Measurements from ENCODE around the gene RTN4RL1.

RTN4RL1 gene

GRCh38 chr17:2050300-2051060 lies 25.3 kb upstream of the RTN4RL1 start:
- CTCF ChIA-PET, result interaction anchor here (0.6 to 1.9 kb wide), 4 partner anchors 26 to 194 kb away, joined by 3 to 5 read pairs (median 3); partner anchors contain the start of gene RTN4RL1
- Histone ChIP-seq H3K9me3 (ENCODE audit: control insufficient read depth, insufficient read depth, low read depth, low read length) (no peaks in the 10 kb centered on the region), H3K4me3 (ENCODE audit: low read depth, low read length) (peak overlapping the region; percentile 35), H3K4me1 (ENCODE audit: control insufficient read depth, insufficient read depth, low read length) (peaks cover 10% of the 10 kb centered on the region), H3K27ac (ENCODE audit: extremely low read depth, low read depth, low read length) (no peak overlapping the region; the same call in 1 of the 2 replicates), H3K36me3 (ENCODE audit: control insufficient read depth in 2 of 2, insufficient read depth in 1 of 2, low read length in 2 of 2) (no peaks in the 10 kb centered on the region; a peak in 1 of 3 replicates)
- POLR2A ChIA-PET, result interaction anchor here (1.0 kb wide), 1 partner anchor 334 kb away, joined by 3 read pairs; no protein-coding TSS in a partner anchor
- TF ChIP-seq ZNF558 (tag by site-specific recombination; IDR thresholded peaks at IDR 0.05) (no peak), ZNF704 (tag by site-specific recombination; IDR thresholded peaks at IDR 0.05) (no peak), ZNF175 (tag by site-specific recombination; IDR thresholded peaks at IDR 0.05) (no peak), GLIS1 (tag by site-specific recombination; IDR thresholded peaks at IDR 0.05) (peak; percentile 61), ZNF146 (tag by site-specific recombination; IDR thresholded peaks at IDR 0.05) (no peak), SCRT2 (tag by site-specific recombination; IDR thresholded peaks at IDR 0.05) (no peak), KLF8 (tag by site-specific recombination; IDR thresholded peaks at IDR 0.05) (peak; percentile 61; the same call in 1 of the 2 replicates), ZNF148 (tag by site-specific recombination; IDR thresholded peaks at IDR 0.05; ENCODE audit: borderline replicate concordance) (no peak), ZBTB10 (tag by site-specific recombination; IDR thresholded peaks at IDR 0.05) (0 out of 2 replicates have a peak, but pooled peaks have one; percentile 51), ZSCAN5A (tag by site-specific recombination; IDR thresholded peaks at IDR 0.05) (no peak), ZFHX2 (tag by site-specific recombination; conservative IDR thresholded peaks at IDR 0.05) (peak; percentile 93), BCL6B (tag by site-specific recombination; IDR thresholded peaks at IDR 0.05) (no peak), HOXC10 (CRISPR knock-in tag; IDR thresholded peaks at IDR 0.05) (no peak), PATZ1 (tag by site-specific recombination; IDR thresholded peaks at IDR 0.05) (peak; percentile 88), ZBTB6 (tag by site-specific recombination; IDR thresholded peaks at IDR 0.05) (no peak), ZNF423 (tag by site-specific recombination; IDR thresholded peaks at IDR 0.05) (peak; percentile 58; the same call in 1 of the 2 replicates), ZBTB26 (tag by site-specific recombination; optimal IDR thresholded peaks at IDR 0.05) (peak; percentile 50), ZNF670 (tag by site-specific recombination; IDR thresholded peaks at IDR 0.05; ENCODE audit: low read depth) (no peak), ZNF660 (tag by site-specific recombination; IDR thresholded peaks at IDR 0.05) (no peak), ZNF449 (tag by site-specific recombination; IDR thresholded peaks at IDR 0.05) (no peak), HOXA7 (CRISPR knock-in tag; IDR thresholded peaks at IDR 0.05; ENCODE audit: borderline replicate concordance) (no peak)

All from HEK293 (cell line).